Measurements from ENCODE around the gene LDLRAD4. TPM values are rescaled to one million over a fixed set of nuclear protein-coding genes. Genes with fewer than 3 reads are reported as not detected.

The LDLRAD4 gene
- total and polyA plus RNA-seq, 9 of the 15 experiments (the other 6 are each of a cell fraction or from before 2014, with no cell fraction given), result 0.01 TPM; not detected in 8

DNA sequence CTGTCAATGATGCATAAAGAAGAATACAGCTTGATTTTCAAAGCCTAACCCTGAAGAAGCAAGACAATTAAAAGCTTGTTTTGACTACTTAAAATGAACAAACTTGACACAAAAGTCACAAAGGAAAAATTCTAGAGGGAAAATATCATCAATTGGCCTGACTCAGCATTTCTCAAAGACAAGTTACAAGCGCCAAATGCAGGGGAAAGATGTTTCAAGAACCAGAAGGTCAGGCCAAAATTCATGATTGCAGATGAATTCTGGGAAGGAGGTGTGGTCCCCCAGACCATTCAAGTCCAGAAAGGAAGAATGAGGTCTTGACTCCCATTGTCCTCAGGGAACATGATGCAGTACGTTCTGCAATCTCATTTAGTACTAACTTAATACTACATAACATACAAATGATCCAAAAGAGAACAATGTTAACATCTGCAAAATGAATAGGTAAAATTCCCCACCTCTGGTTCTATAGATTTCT, 443.3 kb downstream of the LDLRAD4 start (continued):
- TF ChIP-seq, protein P1, sequence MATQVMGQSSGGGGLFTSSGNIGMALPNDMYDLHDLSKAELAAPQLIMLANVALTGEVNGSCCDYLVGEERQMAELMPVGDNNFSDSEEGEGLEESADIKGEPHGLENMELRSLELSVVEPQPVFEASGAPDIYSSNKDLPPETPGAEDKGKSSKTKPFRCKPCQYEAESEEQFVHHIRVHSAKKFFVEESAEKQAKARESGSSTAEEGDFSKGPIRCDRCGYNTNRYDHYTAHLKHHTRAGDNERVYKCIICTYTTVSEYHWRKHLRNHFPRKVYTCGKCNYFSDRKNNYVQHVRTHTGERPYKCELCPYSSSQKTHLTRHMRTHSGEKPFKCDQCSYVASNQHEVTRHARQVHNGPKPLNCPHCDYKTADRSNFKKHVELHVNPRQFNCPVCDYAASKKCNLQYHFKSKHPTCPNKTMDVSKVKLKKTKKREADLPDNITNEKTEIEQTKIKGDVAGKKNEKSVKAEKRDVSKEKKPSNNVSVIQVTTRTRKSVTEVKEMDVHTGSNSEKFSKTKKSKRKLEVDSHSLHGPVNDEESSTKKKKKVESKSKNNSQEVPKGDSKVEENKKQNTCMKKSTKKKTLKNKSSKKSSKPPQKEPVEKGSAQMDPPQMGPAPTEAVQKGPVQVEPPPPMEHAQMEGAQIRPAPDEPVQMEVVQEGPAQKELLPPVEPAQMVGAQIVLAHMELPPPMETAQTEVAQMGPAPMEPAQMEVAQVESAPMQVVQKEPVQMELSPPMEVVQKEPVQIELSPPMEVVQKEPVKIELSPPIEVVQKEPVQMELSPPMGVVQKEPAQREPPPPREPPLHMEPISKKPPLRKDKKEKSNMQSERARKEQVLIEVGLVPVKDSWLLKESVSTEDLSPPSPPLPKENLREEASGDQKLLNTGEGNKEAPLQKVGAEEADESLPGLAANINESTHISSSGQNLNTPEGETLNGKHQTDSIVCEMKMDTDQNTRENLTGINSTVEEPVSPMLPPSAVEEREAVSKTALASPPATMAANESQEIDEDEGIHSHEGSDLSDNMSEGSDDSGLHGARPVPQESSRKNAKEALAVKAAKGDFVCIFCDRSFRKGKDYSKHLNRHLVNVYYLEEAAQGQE (IDR thresholded peaks at IDR 0.05; ENCODE audit: borderline replicate concordance), result no peak
- TF ChIP-seq, protein P1 (CRISPR knock-in tag; IDR thresholded peaks at IDR 0.05; ENCODE audit: low read depth), result no peak
- TF ChIP-seq ZFP1 (CRISPR knock-in tag; IDR thresholded peaks at IDR 0.05) (no peak), EGR1 (conservative IDR thresholded peaks at IDR 0.05) (no peak), STAG1 (CRISPR knock-in tag; IDR thresholded peaks at IDR 0.05; ENCODE audit: borderline replicate concordance) (no peak), L3MBTL2 (IDR thresholded peaks at IDR 0.05) (no peak), ZNF165 (CRISPR knock-in tag; IDR thresholded peaks at IDR 0.05; ENCODE audit: borderline replicate concordance) (no peak)
- TF ChIP-seq, protein P2, sequence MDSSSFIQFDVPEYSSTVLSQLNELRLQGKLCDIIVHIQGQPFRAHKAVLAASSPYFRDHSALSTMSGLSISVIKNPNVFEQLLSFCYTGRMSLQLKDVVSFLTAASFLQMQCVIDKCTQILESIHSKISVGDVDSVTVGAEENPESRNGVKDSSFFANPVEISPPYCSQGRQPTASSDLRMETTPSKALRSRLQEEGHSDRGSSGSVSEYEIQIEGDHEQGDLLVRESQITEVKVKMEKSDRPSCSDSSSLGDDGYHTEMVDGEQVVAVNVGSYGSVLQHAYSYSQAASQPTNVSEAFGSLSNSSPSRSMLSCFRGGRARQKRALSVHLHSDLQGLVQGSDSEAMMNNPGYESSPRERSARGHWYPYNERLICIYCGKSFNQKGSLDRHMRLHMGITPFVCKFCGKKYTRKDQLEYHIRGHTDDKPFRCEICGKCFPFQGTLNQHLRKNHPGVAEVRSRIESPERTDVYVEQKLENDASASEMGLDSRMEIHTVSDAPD (CRISPR knock-in tag; IDR thresholded peaks at IDR 0.05), result no peak
- TF ChIP-seq, protein P3, sequence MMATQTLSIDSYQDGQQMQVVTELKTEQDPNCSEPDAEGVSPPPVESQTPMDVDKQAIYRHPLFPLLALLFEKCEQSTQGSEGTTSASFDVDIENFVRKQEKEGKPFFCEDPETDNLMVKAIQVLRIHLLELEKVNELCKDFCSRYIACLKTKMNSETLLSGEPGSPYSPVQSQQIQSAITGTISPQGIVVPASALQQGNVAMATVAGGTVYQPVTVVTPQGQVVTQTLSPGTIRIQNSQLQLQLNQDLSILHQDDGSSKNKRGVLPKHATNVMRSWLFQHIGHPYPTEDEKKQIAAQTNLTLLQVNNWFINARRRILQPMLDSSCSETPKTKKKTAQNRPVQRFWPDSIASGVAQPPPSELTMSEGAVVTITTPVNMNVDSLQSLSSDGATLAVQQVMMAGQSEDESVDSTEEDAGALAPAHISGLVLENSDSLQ (IDR thresholded peaks at IDR 0.05), result no peak

All from K562 (cell line).